HCT116 (cell line): ENCODE data around the gene KLHL6. TPM values are rescaled to one million over a fixed set of nuclear protein-coding genes. Genes with fewer than 3 reads are reported as not detected.
A peak's percentile ranks its signal among the peaks of the same experiment; 100 is the strongest.

Experiments
- ATAC-seq: fragments of 200-7000 bp; cut with Tn5 transposase; 2 replicates; pipeline ENCODE4 v1.9.1; 2020; ENCODE audit warnings: mild to moderate bottlenecking, moderate library complexity
- BruUV-seq: library from RNA; stranded (reverse); fragments of 400-500 nt; replicated peaks from 2 replicates; lab custom pipeline; 2021; lab: Mats Ljungman, UMichigan
- CTCF ChIA-PET: fragments of 300-600 bp; sonication (Branson Sonifier 250); formaldehyde crosslinking; loops from one replicate; lab custom pipeline; 2021; ENCODE audit warnings: antibody characterized with exemption; lab: Charles Lee
- POLR2A ChIA-PET: fragments of 300-600, 350-600 bp; sonication (Branson Sonifier 250); formaldehyde crosslinking; loops from one replicate; lab custom pipeline; 2021; ENCODE audit warnings: antibody characterized with exemption; lab: Charles Lee
- RAD21 ChIA-PET, 2 experiments: fragments of 300-600 bp; sonication (Branson Sonifier 250); formaldehyde crosslinking; loops; one replicate each; lab custom pipeline; 2023; ENCODE audit warnings: low total read pairs in 2 of 2; ENCODE audit not compliant: uncharacterized antibody in 2 of 2, unreplicated experiment in 2 of 2, low non-redundant PET in 1 of 2; lab: Charles Lee
- DNase-seq: peaks from one replicate; pipeline ENCODE4 v3.0.0-alpha.2; 2010; ENCODE audit warnings: low read depth, low spot score
- H2AFZ ChIP-seq: fragments of 200-600 bp; shearing (Covaris generic), sonication (generic); 2 replicates; pipeline ENCODE4 v1.6.1; 2017; ENCODE audit warnings: low read depth, mixed run types, mixed read lengths, antibody characterized with exemption, low read length; ENCODE audit not compliant: poor library complexity, severe bottlenecking
- H3K27ac ChIP-seq: 2 replicates; pipeline ENCODE4 v1.5.1; 2012; ENCODE audit warnings: low read depth, low read length
- H3K27me3 ChIP-seq: fragments of 200-600 bp; sonication (generic); 2 replicates; pipeline ENCODE4 v1.6.1; 2016; ENCODE audit warnings: mixed run types, low read length, mixed read lengths; ENCODE audit not compliant: insufficient read depth
- H3K36me3 ChIP-seq, 2 experiments: fragments of 200-500 bp in 1 of 2; fragments of 200-600 bp in 1 of 2; sonication (Bioruptor generic) in 1 of 2; sonication (generic) in 1 of 2; 2 replicates each; pipeline versions ENCODE4 v1.5.1 to v1.6.1; 2014 to 2016; ENCODE audit warnings: low read length in 2 of 2, inconsistent platforms in 1 of 2, mixed read lengths in 1 of 2, mixed run types in 1 of 2; ENCODE audit not compliant: insufficient read depth in 2 of 2, control insufficient read depth in 1 of 2
- H3K4me1 ChIP-seq, 2 experiments: fragments of 200-600 bp in 1 of 2; sonication (generic) in 1 of 2; 2 replicates each; pipeline versions ENCODE4 v1.5.1 to v1.6.1; 2012 to 2017; ENCODE audit warnings: low read length in 2 of 2, inconsistent platforms in 1 of 2, mild to moderate bottlenecking in 1 of 2, mixed read lengths in 1 of 2, mixed run types in 1 of 2, moderate library complexity in 1 of 2; ENCODE audit not compliant: insufficient read depth in 2 of 2, control insufficient read depth in 1 of 2
- H3K4me2 ChIP-seq: fragments of 200-600 bp; sonication (generic); 2 replicates; pipeline ENCODE4 v1.6.1; 2017; ENCODE audit warnings: mixed run types, low read length, mixed read lengths
- H3K4me3 ChIP-seq, 2 experiments: fragments of 200-600 bp in 1 of 2; sonication (generic) in 1 of 2; replicated peaks in 1 of 2; 2 replicates each; pipeline ENCODE4 v1.5.1; 2011 to 2016; ENCODE audit warnings: low read length in 2 of 2, control low read depth in 1 of 2, low read depth in 1 of 2, mild to moderate bottlenecking in 1 of 2, mixed read lengths in 1 of 2, mixed run types in 1 of 2
- H3K79me2 ChIP-seq: fragments of 200-600 bp; sonication (generic); 2 replicates; pipeline ENCODE4 v1.6.1; 2017; ENCODE audit warnings: mild to moderate bottlenecking, mixed run types, low read length, moderate library complexity, mixed read lengths; ENCODE audit not compliant: insufficient read depth
- H3K9ac ChIP-seq: fragments of 200-600 bp; sonication (generic); 2 replicates; pipeline ENCODE4 v1.6.1; 2016; ENCODE audit warnings: low read length, mixed read lengths
- H3K9me2 ChIP-seq: fragments of 200-600 bp; sonication (generic), shearing (Covaris generic); 2 replicates; pipeline ENCODE4 v1.6.1; 2017; ENCODE audit warnings: mixed run types, mild to moderate bottlenecking, moderate library complexity; ENCODE audit not compliant: insufficient read depth
- H3K9me3 ChIP-seq, 2 experiments: fragments of 200-500 bp in 1 of 2; fragments of 200-600 bp in 1 of 2; sonication (Bioruptor generic) in 1 of 2; sonication (generic) in 1 of 2; 2 replicates each; pipeline ENCODE4 v1.6.1; 2014 to 2017; ENCODE audit warnings: low read length in 2 of 2, mixed read lengths in 2 of 2, inconsistent platforms in 1 of 2, low read depth in 1 of 2, mild to moderate bottlenecking in 1 of 2, mixed run types in 1 of 2, moderate library complexity in 1 of 2; ENCODE audit not compliant: control insufficient read depth in 1 of 2, insufficient read depth in 1 of 2
- H4K20me1 ChIP-seq: fragments of 200-600 bp; sonication (generic), shearing (Covaris generic); 2 replicates; pipeline ENCODE4 v1.6.1; 2017; ENCODE audit warnings: mixed run types, mild to moderate bottlenecking, moderate library complexity; ENCODE audit not compliant: insufficient read depth
- ATF3 ChIP-seq: IDR thresholded peaks from 2 replicates; pipeline ENCODE4 v1.6.1; 2012
- CBX3 ChIP-seq: IDR thresholded peaks from 2 replicates; pipeline ENCODE4 v1.6.1; 2012; ENCODE audit warnings: low read depth
- EGR1 ChIP-seq: IDR thresholded peaks from 2 replicates; pipeline ENCODE4 v1.6.1; 2012; ENCODE audit warnings: low read depth
- ELF1 ChIP-seq: IDR thresholded peaks from 2 replicates; pipeline ENCODE4 v1.6.1; 2012; ENCODE audit warnings: low read depth, borderline replicate concordance
- EZH2 ChIP-seq: fragments of 200-600 bp; sonication (generic); IDR thresholded peaks from 2 replicates; pipeline ENCODE4 v1.6.1; 2017; ENCODE audit warnings: antibody characterized with exemption, mixed run types
- EZH2phosphoT487 ChIP-seq: fragments of 200-600 bp; IDR thresholded peaks from 2 replicates; pipeline ENCODE4 v1.6.1; 2018; ENCODE audit warnings: antibody characterized with exemption, borderline replicate concordance
- FOSL1 ChIP-seq: IDR thresholded peaks from 2 replicates; pipeline ENCODE4 v1.6.1; 2012; ENCODE audit warnings: low read depth
- POLR2A ChIP-seq: IDR thresholded peaks from 2 replicates; pipeline ENCODE4 v1.7.0; 2011; ENCODE audit warnings: borderline replicate concordance; ENCODE audit not compliant: insufficient read depth, insufficient read length; ENCODE audit errors: extremely low read depth
- RAD21 ChIP-seq: IDR thresholded peaks from 2 replicates; pipeline ENCODE4 v1.6.1; 2012; ENCODE audit warnings: low read depth, mild to moderate bottlenecking
- SIN3A ChIP-seq: IDR thresholded peaks from 2 replicates; pipeline ENCODE4 v1.6.1; 2012; ENCODE audit warnings: low read depth
- SP1 ChIP-seq: IDR thresholded peaks from 2 replicates; pipeline ENCODE4 v1.6.1; 2012; ENCODE audit warnings: low read depth
- SRF ChIP-seq: IDR thresholded peaks from 2 replicates; pipeline ENCODE4 v1.6.1; 2012; ENCODE audit warnings: low read depth
- TCF7L2 ChIP-seq: IDR thresholded peaks from 2 replicates; pipeline ENCODE4 v1.7.0; 2011; ENCODE audit warnings: borderline replicate concordance, inconsistent platforms; ENCODE audit not compliant: insufficient read depth, insufficient read length; ENCODE audit errors: extremely low read depth
- YY1 ChIP-seq: IDR thresholded peaks from 2 replicates; pipeline ENCODE4 v1.6.1; 2011; ENCODE audit warnings: low read length, low read depth, moderate library complexity, mild to moderate bottlenecking; ENCODE audit not compliant: insufficient replicate concordance; ENCODE audit errors: extremely low read depth
- ZBTB33 ChIP-seq: IDR thresholded peaks from 2 replicates; pipeline ENCODE4 v1.6.1; 2011; ENCODE audit warnings: mild to moderate bottlenecking, low read length, moderate library complexity; ENCODE audit not compliant: insufficient replicate concordance; ENCODE audit errors: extremely low read depth
- ZFX ChIP-seq: fragments of 450-650 bp; IDR thresholded peaks from 2 replicates; pipeline ENCODE4 v1.6.1; 2017
- ZNF274 ChIP-seq: fragments of 200-500 bp; sonication (Bioruptor generic); IDR thresholded peaks from 2 replicates; pipeline ENCODE4 v1.6.1; 2014; ENCODE audit warnings: mild to moderate bottlenecking, low read depth, low read length, inconsistent platforms
- intact Hi-C: fragments of 100-400 bp; cut with micrococcal nuclease; formaldehyde crosslinking; loops from 2 replicates; pipeline ENCODE4 v1.10.0; 2022
- total RNA-seq: library from RNA; stranded (reverse); gene quantifications from one replicate; pipeline ENCODE4 v1.2.1, GENCODE V29; 2021; ENCODE audit not compliant: unreplicated experiment
- TF ChIP-seq, protein P1 (sequence below), 3 experiments: fragments of 200-600 bp in 1 of 3; sonication (generic) in 1 of 3; IDR thresholded peaks in 2 of 3; conservative IDR thresholded peaks in 1 of 3; 2 replicates each; pipeline ENCODE4 v1.5.1; 2012 to 2017; ENCODE audit warnings: low read depth in 2 of 3, low read length in 2 of 3, antibody characterized with exemption in 1 of 3, borderline replicate concordance in 1 of 3, control low read depth in 1 of 3, mild to moderate bottlenecking in 1 of 3, mixed read lengths in 1 of 3, mixed run types in 1 of 3, moderate library complexity in 1 of 3; ENCODE audit not compliant: insufficient read depth in 1 of 3

Gene KLHL6
- total RNA-seq, 1 experiment from 2014 or later = 0.15 TPM

DNA sequence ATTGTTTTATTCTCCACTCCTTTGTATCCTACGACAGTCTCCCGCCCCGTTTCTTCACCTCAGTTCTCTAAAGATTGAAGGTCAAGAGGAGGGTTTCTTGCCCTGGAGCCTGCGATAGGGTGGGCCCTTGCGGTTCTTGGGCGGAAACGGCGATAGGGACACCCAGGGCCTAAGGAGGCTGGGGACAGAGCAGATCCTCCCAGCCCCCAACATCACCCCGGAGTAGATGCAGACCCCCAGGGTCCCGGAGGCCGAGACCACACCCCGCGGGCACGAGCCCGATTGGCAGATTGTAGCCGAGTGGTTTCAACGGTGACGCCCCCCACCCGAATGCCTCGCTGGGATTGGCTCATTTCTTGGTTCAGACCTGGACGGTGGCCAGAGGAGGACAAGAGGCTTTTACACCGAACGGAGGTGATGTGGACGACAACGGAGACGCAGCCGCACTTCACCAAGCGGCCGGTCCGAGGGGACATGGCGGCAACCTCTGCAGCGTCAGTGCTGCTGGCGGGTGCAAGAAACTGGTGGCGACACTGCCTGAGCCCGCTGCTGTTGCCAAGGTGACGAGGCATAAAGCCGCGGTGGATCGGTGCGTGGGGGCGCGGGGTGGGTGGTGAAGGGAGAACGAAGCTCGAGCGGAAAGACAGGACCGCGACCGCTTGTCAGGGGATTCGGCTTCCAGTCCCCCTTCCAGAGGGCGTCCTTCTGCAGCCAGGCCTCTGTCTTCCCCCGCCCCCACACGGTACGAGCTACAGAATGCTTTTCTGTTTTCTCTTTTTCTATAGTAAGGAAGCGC lies 108.1 kb downstream of the KLHL6 start:
- ATAC-seq (peak; percentile 93), DNase-seq (peak; percentile 91)
- peak overlapping the region; percentile 97 for H2AFZ ChIP-seq
- no peaks in the 10 kb centered on the region for H3K27me3 ChIP-seq
- BruUV-seq = no TSS peak
- peaks cover 0 to 5% of the 10 kb centered on the region in 2 experiments; a peak in 1 of 4 replicates for H3K9me3 ChIP-seq
- H4K20me1 ChIP-seq = no peaks in the 10 kb centered on the region
- ChIA-PET POLR2A (interaction anchor here (1.6 kb wide), 1 partner anchor 19 kb away, joined by 3 read pairs; no protein-coding TSS in a partner anchor), RAD21 (no interaction called here), CTCF (interaction anchor here (1.2 kb wide), 1 partner anchor 263 kb away, joined by 3 read pairs; no protein-coding TSS in a partner anchor)
- intact Hi-C loops = no loop called here
- H3K4me3 ChIP-seq = peak overlapping the region; percentile 87 to 90
- no peaks in the 10 kb centered on the region for H3K9me2 ChIP-seq
- H3K79me2 ChIP-seq = no peaks in the 10 kb centered on the region
- H3K4me2 ChIP-seq = peak overlapping the region; percentile 96
- H3K9ac ChIP-seq = peak overlapping the region; percentile 71
- peak overlapping the region; percentile 34 for H3K27ac ChIP-seq
- H3K36me3 ChIP-seq = no peaks in the 10 kb centered on the region
- H3K4me1 ChIP-seq = peaks cover 0 to 13% of the 10 kb centered on the region in 2 experiments; a peak in 2 of 4 replicates
- TF ChIP-seq TCF7L2 (no peak), RAD21 (no peak), ELF1 (no peak), YY1 (peak; percentile 85), FOSL1 (no peak), ZFX (0 out of 2 replicates have a peak, but pooled peaks have one; percentile 27), POLR2A (peak; percentile 60), SRF (no peak), ZBTB33 (peak; percentile 81), ZNF274 (no peak), EZH2phosphoT487 (no peak), EGR1 (peak; percentile 58; the same call in 1 of the 2 replicates), CBX3 (peak; percentile 93), ATF3 (no peak), EZH2 (no peak), SIN3A (peak; percentile 78), SP1 (peak; percentile 83)
- TF ChIP-seq, protein P1, sequence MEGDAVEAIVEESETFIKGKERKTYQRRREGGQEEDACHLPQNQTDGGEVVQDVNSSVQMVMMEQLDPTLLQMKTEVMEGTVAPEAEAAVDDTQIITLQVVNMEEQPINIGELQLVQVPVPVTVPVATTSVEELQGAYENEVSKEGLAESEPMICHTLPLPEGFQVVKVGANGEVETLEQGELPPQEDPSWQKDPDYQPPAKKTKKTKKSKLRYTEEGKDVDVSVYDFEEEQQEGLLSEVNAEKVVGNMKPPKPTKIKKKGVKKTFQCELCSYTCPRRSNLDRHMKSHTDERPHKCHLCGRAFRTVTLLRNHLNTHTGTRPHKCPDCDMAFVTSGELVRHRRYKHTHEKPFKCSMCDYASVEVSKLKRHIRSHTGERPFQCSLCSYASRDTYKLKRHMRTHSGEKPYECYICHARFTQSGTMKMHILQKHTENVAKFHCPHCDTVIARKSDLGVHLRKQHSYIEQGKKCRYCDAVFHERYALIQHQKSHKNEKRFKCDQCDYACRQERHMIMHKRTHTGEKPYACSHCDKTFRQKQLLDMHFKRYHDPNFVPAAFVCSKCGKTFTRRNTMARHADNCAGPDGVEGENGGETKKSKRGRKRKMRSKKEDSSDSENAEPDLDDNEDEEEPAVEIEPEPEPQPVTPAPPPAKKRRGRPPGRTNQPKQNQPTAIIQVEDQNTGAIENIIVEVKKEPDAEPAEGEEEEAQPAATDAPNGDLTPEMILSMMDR (IDR thresholded peaks at IDR 0.05 in 2 of 3, conservative IDR thresholded peaks at IDR 0.05 in 1 of 3; ENCODE audit: borderline replicate concordance in 1 of 3, insufficient read depth in 1 of 3, low read depth in 2 of 3, low read length in 2 of 3) = no peak
